Small intestine (tissue), 7 donors: Measurements from ENCODE around the gene BTBD16. TPM values are rescaled to one million over a fixed set of nuclear protein-coding genes. Genes with fewer than 3 reads are reported as not detected.

Source experiments
- DNase-seq, 2 donors: peaks; one replicate each; pipeline versions ENCODE4 v3.0.0 to v3.0.0-alpha.2; 2013
- FAIRE-seq: peaks from 2 replicates; lab custom pipeline; 2012; peaks lifted over from hg19 to GRCh38; lab: Jason Lieb, UNC
- H3K27ac ChIP-seq, 3 donors: one replicate each; pipeline ENCODE4 v1.5.1; 2013; ENCODE audit warnings: low read length in 2 of 3, mild to moderate bottlenecking in 2 of 3, control low read depth in 1 of 3, inconsistent platforms in 1 of 3, low read depth in 1 of 3, moderate library complexity in 1 of 3
- H3K27me3 ChIP-seq, 3 donors: one replicate each; pipeline ENCODE4 v1.6.1; 2013; ENCODE audit warnings: low read length in 3 of 3, inconsistent platforms in 1 of 3; ENCODE audit not compliant: control insufficient read depth in 3 of 3, insufficient read depth in 3 of 3
- H3K36me3 ChIP-seq, 3 donors: one replicate each; pipeline ENCODE4 v1.6.1; 2013; ENCODE audit warnings: low read length in 3 of 3, inconsistent platforms in 1 of 3, low read depth in 1 of 3, mild to moderate bottlenecking in 1 of 3, moderate library complexity in 1 of 3; ENCODE audit not compliant: control insufficient read depth in 3 of 3, insufficient read depth in 2 of 3
- H3K4me1 ChIP-seq, 3 donors: one replicate each; pipeline ENCODE4 v1.6.1; 2013; ENCODE audit warnings: low read length in 2 of 3, inconsistent platforms in 1 of 3, low read depth in 1 of 3, mild to moderate bottlenecking in 1 of 3, moderate library complexity in 1 of 3; ENCODE audit not compliant: control insufficient read depth in 3 of 3, insufficient read depth in 2 of 3
- H3K4me3 ChIP-seq, 3 donors: one replicate each; pipeline ENCODE4 v1.5.1; 2013; ENCODE audit warnings: low read length in 3 of 3, control low read depth in 1 of 3, inconsistent platforms in 1 of 3, low read depth in 1 of 3, mild to moderate bottlenecking in 1 of 3, moderate library complexity in 1 of 3
- H3K9me3 ChIP-seq, 2 donors: one replicate each; pipeline ENCODE4 v1.6.1; 2013; ENCODE audit warnings: low read depth in 1 of 2, low read length in 1 of 2; ENCODE audit not compliant: control insufficient read depth in 2 of 2, insufficient read depth in 1 of 2
- WGBS, 3 donors: extraction: QIAGEN DNeasy Blood & Tissue Kit; methylation state at CpG; one replicate each; pipeline ENCODE4 v1.1.7; 2013; 5-methylcytosine and 5-hydroxymethylcytosine counted together
- polyA plus RNA-seq, 4 donors: library from polyadenylated mRNA; stranded (reverse) in 3 of 4; unstranded in 1 of 4; fragments of 200-250 nt in 3 of 4; fragments of 120-200 nt in 1 of 4; gene quantifications; one replicate each; pipeline versions ENCODE4 v1.2.1 to v1.2.3, GENCODE V29; 2013
- donor health status: healthy with polysubstance abuse.
- donor health status: control.
- donor health status: control.
- donor health status: Bipolar disorder and iron deficiency.
- donor health status: healthy.

BTBD16 gene
- polyA plus RNA-seq, 4 donors, result 0.18 to 0.92 TPM; not detected in 2

DNA sequence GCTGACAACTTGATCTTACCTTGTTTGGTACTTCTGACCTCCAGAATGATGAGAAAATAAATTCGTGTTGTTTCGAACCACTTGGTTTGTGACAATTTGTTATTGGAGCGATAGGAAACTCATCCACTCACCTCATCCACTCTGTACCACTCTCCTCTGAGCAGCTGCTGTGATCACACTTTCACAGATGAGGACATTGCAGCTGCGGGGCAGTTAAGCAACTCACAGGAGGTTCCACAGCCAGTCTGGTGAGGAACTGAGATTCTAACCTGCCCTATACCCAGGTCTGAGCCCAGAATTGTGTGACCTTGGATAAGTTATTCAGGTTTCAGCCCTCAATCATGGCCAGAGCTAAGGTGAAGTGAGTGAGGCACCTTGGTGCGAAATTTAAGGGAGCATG, 35.2 kb downstream of the BTBD16 start:
- FAIRE-seq (no peak), DNase-seq (no peak)
- Histone ChIP-seq H3K36me3 (no peaks in the 10 kb centered on the region), H3K9me3 (peaks cover 0 to 7% of the 10 kb centered on the region in 2 donors), H3K4me1 (peaks cover 2 to 48% (median 8%) of the 10 kb centered on the region in 3 donors), H3K4me3 (no peak overlapping the region), H3K27me3 (no peaks in the 10 kb centered on the region), H3K27ac (no peak overlapping the region)
- 94 to 99% (median 95%) methylated on average over 5 of the region's 5 CpGs for WGBS, 3 donors

- Histone ChIP-seq H3K9me3 (peaks cover 0 to 7% of the 10 kb centered on the region in 2 donors), H3K4me3 (no peak overlapping the region), H3K4me1 (peaks cover 2 to 48% (median 8%) of the 10 kb centered on the region in 3 donors), H3K27ac (no peak overlapping the region), H3K27me3 (no peaks in the 10 kb centered on the region), H3K36me3 (no peaks in the 10 kb centered on the region)
- DNase-seq (no peak), FAIRE-seq (no peak)
- 61 to 81% (median 73%) methylated on average over 3 of the region's 3 CpGs for WGBS, 3 donors
These were observed 35.6 kb downstream of the BTBD16 start for GRCh38 chr10:122306744-122307143.

- Histone ChIP-seq H3K4me1 (peaks cover 2 to 48% (median 8%) of the 10 kb centered on the region in 3 donors), H3K4me3 (no peak overlapping the region)
These were observed 36.7 kb downstream of the BTBD16 start for GRCh38 chr10:122307669-122308416.

DNA sequence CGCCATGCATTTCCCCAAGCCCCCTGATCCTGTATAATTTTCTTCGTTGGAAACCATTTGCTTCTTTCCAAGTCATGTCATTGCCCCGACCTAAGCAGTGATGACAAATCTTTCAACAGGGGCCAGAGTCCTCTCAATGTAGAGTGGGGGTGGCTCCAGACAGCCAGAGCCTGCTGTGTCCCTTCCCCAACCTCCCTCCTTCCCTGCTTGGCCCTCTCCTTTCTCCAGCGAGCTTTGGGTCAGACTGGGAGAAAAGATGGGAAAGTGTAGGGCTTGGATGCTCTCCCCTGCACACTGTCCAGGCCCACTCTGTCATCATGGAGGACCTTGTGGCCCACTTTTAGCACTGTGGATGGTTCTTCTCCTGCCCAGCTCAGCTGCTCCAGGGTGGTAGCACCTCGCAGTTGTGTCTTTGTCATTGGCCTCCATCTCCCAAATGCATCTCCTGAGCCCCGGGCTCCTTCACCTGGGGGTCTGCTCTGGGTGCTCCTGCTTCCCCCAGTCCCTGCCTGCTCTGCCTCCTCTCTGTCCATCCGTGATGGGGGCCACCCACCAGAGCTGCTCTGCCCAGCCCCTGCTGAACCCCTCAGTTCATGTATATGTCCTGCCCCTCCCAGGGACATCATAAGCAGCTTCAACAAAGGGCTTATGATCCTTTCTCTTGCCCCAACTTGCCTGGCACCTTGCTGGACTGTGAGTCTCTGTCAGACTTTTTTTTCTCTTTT, 37.5 kb downstream of the BTBD16 start:
- Histone ChIP-seq H3K27ac (peak overlapping the region in 2 of 3 donors; percentile 67 to 88), H3K36me3 (no peaks in the 10 kb centered on the region), H3K27me3 (no peaks in the 10 kb centered on the region), H3K4me3 (no peak overlapping the region), H3K9me3 (peaks cover 0 to 7% of the 10 kb centered on the region in 2 donors), H3K4me1 (peaks cover 2 to 48% (median 8%) of the 10 kb centered on the region in 3 donors)
- FAIRE-seq (no peak), DNase-seq (peak; percentile 62 to 65)
- 60 to 67% (median 63%) methylated on average over 6 to 7 of the region's 7 CpGs for WGBS, 3 donors

More at GRCh38 chr10:122307669-122308416, 36.7 kb downstream of the BTBD16 start:
- no peaks in the 10 kb centered on the region for H3K27me3 ChIP-seq
- peak overlapping the region in 2 of 3 donors; percentile 67 to 88 for H3K27ac ChIP-seq
- FAIRE-seq (no peak), DNase-seq (peak; percentile 70 to 72)
- H3K9me3 ChIP-seq, result peaks cover 0 to 7% of the 10 kb centered on the region in 2 donors
- no peaks in the 10 kb centered on the region for H3K36me3 ChIP-seq
- 39 to 52% (median 49%) methylated on average over 13 of the region's 13 CpGs for WGBS, 3 donors

DNA sequence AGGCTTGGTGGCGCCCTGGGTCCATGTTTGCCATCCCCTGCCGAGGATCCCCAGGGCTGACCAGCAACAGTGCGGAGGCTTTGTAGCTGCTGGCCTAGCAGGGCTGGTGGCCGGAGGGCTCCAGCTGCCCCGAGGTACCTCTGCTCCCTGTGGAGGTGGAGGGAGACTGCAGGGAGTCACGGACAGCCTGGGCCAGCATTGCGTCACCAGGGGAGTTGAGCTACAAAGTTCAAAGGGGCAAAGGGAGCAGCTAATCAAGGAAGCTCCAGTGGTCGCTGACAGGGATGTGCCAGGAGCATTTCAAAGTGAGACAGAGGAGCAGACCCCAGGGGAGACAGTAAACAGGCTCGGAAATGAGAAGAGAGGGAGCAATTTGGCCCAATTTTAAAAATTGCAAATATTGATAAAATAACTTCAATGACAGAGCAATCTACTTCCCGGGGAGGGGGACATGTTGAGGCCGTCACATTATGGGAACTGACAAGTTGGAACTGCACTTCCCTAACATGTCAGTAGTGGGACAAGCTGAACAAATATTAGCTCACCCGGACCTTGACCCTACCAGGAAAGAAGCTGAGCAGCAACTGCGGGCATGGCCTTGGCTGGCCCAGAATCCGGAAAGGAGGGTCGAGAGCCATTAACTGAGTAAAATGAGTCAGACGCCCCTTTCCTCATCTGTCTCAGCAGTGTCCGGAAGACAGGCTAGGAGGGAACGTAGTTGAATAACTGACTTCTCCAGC, 39.4 kb downstream of the BTBD16 start:
- peak overlapping the region; percentile 73 to 89 (median 87) for H3K27ac ChIP-seq
- H3K4me1 ChIP-seq, result peaks cover 2 to 48% (median 8%) of the 10 kb centered on the region in 3 donors
- H3K27me3 ChIP-seq, result no peaks in the 10 kb centered on the region
- DNase-seq (peak; percentile 89 to 95), FAIRE-seq (no peak)
- no peaks in the 10 kb centered on the region for H3K36me3 ChIP-seq
- WGBS, 3 donors, result 15 to 39% (median 29%) methylated on average over 18 of the region's 18 CpGs
- peaks cover 0 to 4% of the 10 kb centered on the region in 2 donors for H3K9me3 ChIP-seq
- H3K4me3 ChIP-seq, result peak overlapping the region in 1 of 3 donors; percentile 2

- DNase-seq (no peak), FAIRE-seq (no peak)
- no peaks in the 10 kb centered on the region for H3K27me3 ChIP-seq
- WGBS, 3 donors, result 52 to 67% (median 65%) methylated on average over 5 of the region's 5 CpGs
- H3K27ac ChIP-seq, result peak overlapping the region; percentile 73 to 89 (median 87)
- no peak overlapping the region for H3K4me3 ChIP-seq
- peaks cover 2 to 48% (median 8%) of the 10 kb centered on the region in 3 donors for H3K4me1 ChIP-seq
- no peaks in the 10 kb centered on the region for H3K9me3 ChIP-seq
- no peaks in the 10 kb centered on the region for H3K36me3 ChIP-seq
These were observed 39.9 kb downstream of the BTBD16 start for GRCh38 chr10:122311051-122311410.

GRCh38 chr10:122311716-122312115, 40.6 kb downstream of the BTBD16 start:
- FAIRE-seq (no peak), DNase-seq (peak in 1 of 2 donors; percentile 51)
- H3K4me1 ChIP-seq, result peaks cover 2 to 48% (median 8%) of the 10 kb centered on the region in 3 donors

More at GRCh38 chr10:122311716-122312115, 40.6 kb downstream of the BTBD16 start:
- Histone ChIP-seq H3K36me3 (no peaks in the 10 kb centered on the region), H3K4me3 (no peak overlapping the region), H3K9me3 (no peaks in the 10 kb centered on the region), H3K27me3 (no peaks in the 10 kb centered on the region), H3K27ac (peak overlapping the region in 1 of 3 donors; percentile 89)
- 28 to 49% (median 48%) methylated on average over 1 of the region's 1 CpG for WGBS, 3 donors
